Measurements from ENCODE around the gene RAB3IL1. TPM values are rescaled to one million over a fixed set of nuclear protein-coding genes. Genes with fewer than 3 reads are reported as not detected.

The RAB3IL1 gene
- total and polyA plus RNA-seq, 8 donors: 9.3 to 15.4 (median 11.1) TPM

Small RNA genes lying within 50 kb of the gene (microRNA-seq; reads per million reads assigned to microRNA genes)
- 0.67 to 0.82 reads per million in 2 donors for gene MIR6746

Other genes starting within 250 kb of the RAB3IL1 start
- 1 to 10 TPM; 4.2 to 4.3 TPM for gene DAGLA, start 237.2 kb downstream of the RAB3IL1 start, total RNA-seq
- gene DAGLA, start 237.2 kb downstream of the RAB3IL1 start, polyA plus RNA-seq (ENCODE audit: insufficient read length in 6 of 6): 1 to 10 TPM; 2.2 to 4.3 (median 3.3) TPM
- gene MYRF, start 164.9 kb downstream of the RAB3IL1 start, total RNA-seq: 10 to 100 TPM; 15.4 to 17.3 TPM
- 10 to 100 TPM; 24.3 to 37.2 (median 30.8) TPM for gene MYRF, start 164.9 kb downstream of the RAB3IL1 start, polyA plus RNA-seq (ENCODE audit: insufficient read length in 6 of 6)
- 100 to 1,000 TPM; 129 to 136 TPM for gene TMEM258, start 125.0 kb downstream of the RAB3IL1 start, total RNA-seq
- 100 to 1,000 TPM; 150 to 185 (median 168) TPM for gene TMEM258, start 125.0 kb downstream of the RAB3IL1 start, polyA plus RNA-seq (ENCODE audit: insufficient read length in 6 of 6)
- gene FEN1, start 124.7 kb downstream of the RAB3IL1 start, total RNA-seq: 10 to 100 TPM; 13.9 to 23.1 TPM
- 10 to 100 TPM; 24.6 to 42.4 (median 27.3) TPM for gene FEN1, start 124.7 kb downstream of the RAB3IL1 start, polyA plus RNA-seq (ENCODE audit: insufficient read length in 6 of 6)
- gene FADS1, start 100.6 kb downstream of the RAB3IL1 start, total RNA-seq: 100 to 1,000 TPM in 1 of 2 donors, 10 to 100 TPM in 1; 51.9 to 161 TPM
- 10 to 100 TPM; 21.5 to 41.7 (median 31.3) TPM for gene FADS1, start 100.6 kb downstream of the RAB3IL1 start, polyA plus RNA-seq (ENCODE audit: insufficient read length in 6 of 6)
- 100 to 1,000 TPM; 153 to 295 TPM for gene FADS2, start 89.3 kb downstream of the RAB3IL1 start, total RNA-seq
- 100 to 1,000 TPM in 1 of 6 donors, 10 to 100 TPM in 5; 45.4 to 121 (median 85.6) TPM for gene FADS2, start 89.3 kb downstream of the RAB3IL1 start, polyA plus RNA-seq (ENCODE audit: insufficient read length in 6 of 6)
- 10 to 100 TPM; 64.1 to 71.4 TPM for gene FADS3, start 26.0 kb downstream of the RAB3IL1 start, total RNA-seq
- 10 to 100 TPM in 5 of 6 donors, 1 to 10 TPM in 1; 8.3 to 14.0 (median 11.3) TPM for gene FADS3, start 26.0 kb downstream of the RAB3IL1 start, polyA plus RNA-seq (ENCODE audit: insufficient read length in 6 of 6)
- gene BEST1, start 32.8 kb upstream of the RAB3IL1 start, total RNA-seq: 10 to 100 TPM in 1 of 2 donors, 1 to 10 TPM in 1; 3.8 to 14.6 TPM
- 1 to 10 TPM; 4.4 to 7.1 (median 6.6) TPM for gene BEST1, start 32.8 kb upstream of the RAB3IL1 start, polyA plus RNA-seq (ENCODE audit: insufficient read length in 6 of 6)
- 1,000 to 10,000 TPM; 3,536 to 5,494 TPM for gene FTH1, start 50.1 kb upstream of the RAB3IL1 start, total RNA-seq
- 1,000 to 10,000 TPM; 1,788 to 2,123 (median 2,057) TPM for gene FTH1, start 50.1 kb upstream of the RAB3IL1 start, polyA plus RNA-seq (ENCODE audit: insufficient read length in 6 of 6)
- 10 to 100 TPM; 17.3 to 21.6 TPM for gene INCENP, start 206.4 kb upstream of the RAB3IL1 start, total RNA-seq
- 10 to 100 TPM; 27.4 to 47.4 (median 32.1) TPM for gene INCENP, start 206.4 kb upstream of the RAB3IL1 start, polyA plus RNA-seq (ENCODE audit: insufficient read length in 6 of 6)